GM23338 (cell line): Measurements from ENCODE around the gene TMEM201. TPM values are rescaled to one million over a fixed set of nuclear protein-coding genes. Genes with fewer than 3 reads are reported as not detected.

Experiments used
- ATAC-seq: fragments of 200-7000 bp; cut with Tn5 transposase; 3 replicates; pipeline ENCODE4 v1.9.1; 2020
- DNase-seq: peaks from one replicate; pipeline ENCODE4 v3.0.0-alpha.2; 2015; ENCODE audit warnings: low spot score
- H2AFZ ChIP-seq: fragments of 200-600 bp; sonication (generic); 2 replicates; pipeline ENCODE4 v1.8.0; 2016; ENCODE audit warnings: antibody characterized with exemption, mild to moderate bottlenecking, moderate library complexity
- H3F3A ChIP-seq: fragments of 200-600 bp; sonication (generic); replicated peaks from 2 replicates; pipeline ENCODE4 v1.8.0; 2017; ENCODE audit warnings: antibody characterized with exemption, mixed run types, low read depth
- H3K27ac ChIP-seq: fragments of 200-600 bp; sonication (generic); 2 replicates; pipeline ENCODE4 v1.6.1; 2016; ENCODE audit warnings: low read depth
- H3K27me3 ChIP-seq: fragments of 200-600 bp; sonication (generic); 2 replicates; pipeline ENCODE4 v1.8.0; 2016; ENCODE audit warnings: mild to moderate bottlenecking, mixed run types, moderate library complexity; ENCODE audit not compliant: insufficient read depth
- H3K36me3 ChIP-seq: fragments of 200-600 bp; sonication (generic); 2 replicates; pipeline ENCODE4 v1.8.0; 2016; ENCODE audit warnings: mild to moderate bottlenecking; ENCODE audit not compliant: insufficient read depth
- H3K4me1 ChIP-seq: fragments of 200-600 bp; sonication (generic); 2 replicates; pipeline ENCODE4 v1.8.0; 2016; ENCODE audit warnings: mild to moderate bottlenecking, moderate library complexity; ENCODE audit not compliant: insufficient read depth
- H3K4me2 ChIP-seq: fragments of 200-600 bp; sonication (generic); 2 replicates; pipeline ENCODE4 v1.7.1; 2017; ENCODE audit warnings: mixed run types
- H3K4me3 ChIP-seq: fragments of 200-600 bp; sonication (generic); 2 replicates; pipeline ENCODE4 v1.6.1; 2016; ENCODE audit warnings: mixed run types
- H3K79me2 ChIP-seq: fragments of 200-600 bp; sonication (generic); replicated peaks from 2 replicates; pipeline ENCODE4 v1.8.0; 2017; ENCODE audit warnings: mild to moderate bottlenecking; ENCODE audit not compliant: insufficient read depth
- H3K9me2 ChIP-seq: fragments of 200-600 bp; sonication (generic); 2 replicates; pipeline ENCODE4 v1.8.0; 2017; ENCODE audit not compliant: insufficient read depth
- H4K20me1 ChIP-seq: fragments of 200-600 bp; sonication (generic); replicated peaks from 2 replicates; pipeline ENCODE4 v1.8.0; 2017; ENCODE audit warnings: mild to moderate bottlenecking; ENCODE audit not compliant: insufficient read depth
- H3K27ac Mint-ChIP-seq: 2 replicates; pipeline ENCODE4 v1.8.0; 2020; ENCODE audit warnings: inconsistent platforms, mild to moderate bottlenecking, moderate library complexity, mixed read lengths
- H3K27me3 Mint-ChIP-seq: 3 replicates; pipeline ENCODE4 v1.8.0; 2022; ENCODE audit warnings: low read depth, mild to moderate bottlenecking, moderate library complexity, mixed read lengths, inconsistent platforms; ENCODE audit not compliant: insufficient read depth, poor library complexity
- H3K36me3 Mint-ChIP-seq: 3 replicates; pipeline ENCODE4 v1.8.0; 2021; ENCODE audit warnings: low read depth, mild to moderate bottlenecking, inconsistent platforms, moderate library complexity, mixed read lengths
- H3K4me1 Mint-ChIP-seq: 3 replicates; pipeline ENCODE4 v1.8.0; 2020; ENCODE audit warnings: mild to moderate bottlenecking, inconsistent platforms, mixed read lengths
- H3K4me3 Mint-ChIP-seq: 3 replicates; pipeline ENCODE4 v1.8.0; 2021; ENCODE audit warnings: moderate library complexity, mild to moderate bottlenecking, inconsistent platforms, mixed read lengths
- H3K9me3 Mint-ChIP-seq: 3 replicates; pipeline ENCODE4 v1.8.0; 2020; ENCODE audit warnings: moderate library complexity, mild to moderate bottlenecking, inconsistent platforms, mixed read lengths
- ETS1 ChIP-seq: IDR thresholded peaks from 2 replicates; pipeline ENCODE4 v1.6.1; 2016; ENCODE audit warnings: antibody characterized with exemption
- EZH2 ChIP-seq: fragments of 200-600 bp; sonication (generic); IDR thresholded peaks from one replicate; pipeline ENCODE4 v1.8.0; 2017; ENCODE audit warnings: antibody characterized with exemption, mild to moderate bottlenecking, low read depth; ENCODE audit not compliant: unreplicated experiment
- EZH2phosphoT487 ChIP-seq: fragments of 200-600 bp; sonication (generic); IDR thresholded peaks from one replicate; pipeline ENCODE4 v1.8.1; 2018; ENCODE audit warnings: antibody characterized with exemption; ENCODE audit not compliant: unreplicated experiment
- JUNB ChIP-seq: IDR thresholded peaks from one replicate; pipeline ENCODE4 v1.6.1; 2016; ENCODE audit warnings: antibody characterized with exemption; ENCODE audit not compliant: unreplicated experiment
- NANOG ChIP-seq: IDR thresholded peaks from 2 replicates; pipeline ENCODE4 v1.6.1; 2016; ENCODE audit warnings: antibody characterized with exemption, borderline replicate concordance
- POLR2AphosphoS5 ChIP-seq: IDR thresholded peaks from 2 replicates; pipeline ENCODE4 v1.6.1; 2016; ENCODE audit warnings: antibody characterized with exemption, low read depth
- STAT1 ChIP-seq: IDR thresholded peaks from one replicate; pipeline ENCODE4 v1.6.1; 2016; ENCODE audit warnings: antibody characterized with exemption; ENCODE audit not compliant: unreplicated experiment
- ZNF114 ChIP-seq: fragments of 250-450 bp; sonication (Bioruptor Pico); IDR thresholded peaks from 2 replicates; pipeline ENCODE4 v1.5.0; 2020; ENCODE audit warnings: mild to moderate bottlenecking, moderate library complexity
- ZNF462 ChIP-seq: fragments of 250-450 bp; sonication (Bioruptor Pico); IDR thresholded peaks from 2 replicates; pipeline ENCODE4 v1.5.0; 2020; ENCODE audit warnings: mild to moderate bottlenecking, moderate library complexity
- polyA plus RNA-seq: library from polyadenylated mRNA; unstranded; fragments of >200 nt; fragmentation: Nextera tagmentation; extraction: Ambion mirVana; gene quantifications from 2 replicates; pipeline ENCODE4 v1.2.1, GENCODE V29; 2016
- total RNA-seq: library from RNA; depleted of rRNA; stranded (reverse); fragments of >200 nt; shearing (Covaris generic); gene quantifications from 2 replicates; pipeline ENCODE4 v1.2.3, GENCODE V29; 2014

TMEM201 gene
- total and polyA plus RNA-seq, 2 experiments from 2014 or later = 11.6 to 27.2 TPM

GRCh38 chr1:9596415-9597123 lies 7.9 kb downstream of the TMEM201 start:
- H3F3A ChIP-seq = no peaks in the 10 kb centered on the region
- H3K27me3 ChIP-seq = no peaks in the 10 kb centered on the region
- Mint-ChIP-seq H3K4me1 (peaks cover 22% of the 10 kb centered on the region), H3K4me3 (no peak overlapping the region), H3K27me3 (peaks cover 6% of the 10 kb centered on the region), H3K9me3 (no peaks in the 10 kb centered on the region), H3K27ac (no peak overlapping the region), H3K36me3 (peaks cover 19% of the 10 kb centered on the region; the same call in 2 of the 3 replicates)
- H3K9me2 ChIP-seq = no peaks in the 10 kb centered on the region
- TF ChIP-seq JUNB = no peak
- no peak for TF ChIP-seq STAT1
- no peak for TF ChIP-seq ZNF114 (CRISPR knock-in tag)
- TF ChIP-seq EZH2 = no peak
- H3K79me2 ChIP-seq = peaks cover 42% of the 10 kb centered on the region
- DNase-seq (no peak), ATAC-seq (no peak)
- peaks cover 29% of the 10 kb centered on the region for H4K20me1 ChIP-seq
- no peak overlapping the region for H3K27ac ChIP-seq
- no peak overlapping the region for H2AFZ ChIP-seq
- H3K4me1 ChIP-seq = peaks cover 18% of the 10 kb centered on the region; the same call in 1 of the 2 replicates
- peaks cover 10% of the 10 kb centered on the region; the same call in 1 of the 2 replicates for H3K36me3 ChIP-seq
- H3K4me3 ChIP-seq = no peak overlapping the region
- H3K4me2 ChIP-seq = no peak overlapping the region

DNA sequence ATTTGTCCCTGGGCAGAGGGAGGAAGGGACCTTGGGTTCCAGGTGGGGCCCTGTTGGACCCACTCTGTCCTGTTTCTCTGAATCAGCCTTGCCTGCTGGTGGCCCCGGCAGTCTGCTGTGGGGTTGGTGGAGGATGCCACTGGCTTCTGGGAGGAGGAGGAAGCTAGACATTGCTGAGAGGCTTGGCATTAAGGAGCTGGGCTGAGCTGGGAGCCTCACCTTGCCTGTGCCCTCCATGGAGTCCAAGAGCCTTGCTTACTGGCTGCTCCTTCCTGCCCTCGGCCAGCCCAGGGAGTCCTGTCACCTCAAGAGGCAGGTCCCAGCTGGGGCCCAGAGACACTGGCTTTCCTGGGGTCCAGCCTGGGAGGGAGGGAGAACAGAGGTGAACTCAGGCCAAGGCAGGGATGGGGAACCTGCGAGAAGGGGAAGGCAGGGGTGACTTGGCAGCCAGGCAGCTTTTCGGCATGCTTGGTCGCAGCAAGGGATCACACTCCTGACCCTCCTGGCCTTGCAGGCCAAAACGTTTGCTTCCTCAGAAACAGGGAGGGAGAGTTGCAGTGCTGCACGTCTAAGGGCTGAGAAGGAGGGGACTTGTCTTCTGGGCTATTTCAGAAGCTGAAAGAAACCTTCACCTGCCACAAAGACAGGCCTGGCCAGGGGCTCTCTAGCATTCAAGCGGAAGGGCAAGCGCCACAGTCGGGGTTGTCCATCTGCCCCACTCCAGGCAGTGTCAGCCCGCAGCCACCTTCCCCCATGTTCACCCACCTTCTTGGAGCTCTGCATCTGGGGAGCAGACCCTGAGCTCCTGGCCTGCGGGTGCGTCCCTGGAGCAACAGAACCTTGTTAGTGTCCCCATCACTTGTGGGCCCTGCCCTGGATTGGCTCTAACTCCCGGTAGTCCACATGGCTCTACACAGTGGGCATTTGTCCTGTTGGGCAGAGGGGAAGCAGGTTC lies 8.9 kb downstream of the TMEM201 start:
- no peak overlapping the region; the same call in 1 of the 2 replicates for H3K27ac Mint-ChIP-seq
- Histone ChIP-seq H3K4me3 (no peak overlapping the region), H3K36me3 (peaks cover 10% of the 10 kb centered on the region; the same call in 1 of the 2 replicates), H4K20me1 (peaks cover 28% of the 10 kb centered on the region), H3K9me2 (no peaks in the 10 kb centered on the region), H3K27me3 (no peaks in the 10 kb centered on the region), H3F3A (no peaks in the 10 kb centered on the region), H3K27ac (no peak overlapping the region), H3K4me2 (no peak overlapping the region), H2AFZ (no peak overlapping the region), H3K79me2 (peaks cover 31% of the 10 kb centered on the region), H3K4me1 (peaks cover 12% of the 10 kb centered on the region; the same call in 1 of the 2 replicates)
- DNase-seq = no peak
- no peak for ATAC-seq
- no peaks in the 10 kb centered on the region for H3K9me3 Mint-ChIP-seq
- peaks cover 12% of the 10 kb centered on the region for H3K4me1 Mint-ChIP-seq
- no peak overlapping the region for H3K4me3 Mint-ChIP-seq
- peaks cover 6% of the 10 kb centered on the region for H3K27me3 Mint-ChIP-seq
- peaks cover 19% of the 10 kb centered on the region; the same call in 2 of the 3 replicates for H3K36me3 Mint-ChIP-seq
- TF ChIP-seq ETS1 (no peak), EZH2phosphoT487 (no peak), ZNF114 (CRISPR knock-in tag) (no peak), ZNF462 (CRISPR knock-in tag) (no peak), NANOG (no peak), EZH2 (no peak), POLR2AphosphoS5 (no peak)
